CD4-positive, alpha-beta T cell treated with Interferon gamma for 1 hour (primary cell): ENCODE results near the gene SPINK9.
"Not testable (repeated sequence)": the region's sequence is repeated elsewhere in the genome, so short reads cannot be mapped to it uniquely, and the experiment has no call there.

Experiments
- DNase-seq: peaks from one replicate; pipeline ENCODE4 v3.0.0-alpha.2; 2020

Gene SPINK9

GRCh38 chr5:148335259-148335658, at the start of gene SPINK9:
Gene SPINK9, plus strand, starts transcription at chr5:148335559. Its CDS starts 55 bp downstream, at chr5:148335614.
- no peak for DNase-seq

GRCh38 chr5:148290271-148291195, 44.8 kb upstream of the SPINK9 start:
- DNase-seq, result no peak

GRCh38 chr5:148297731-148298130, 37.6 kb upstream of the SPINK9 start:
- no peak for DNase-seq

GRCh38 chr5:148306446-148306845, 28.9 kb upstream of the SPINK9 start:
- no peak for DNase-seq

- DNase-seq, result no peak
These were observed 26.3 kb upstream of the SPINK9 start for GRCh38 chr5:148309019-148309418.

- DNase-seq, result no peak
These were observed 25.6 kb upstream of the SPINK9 start for GRCh38 chr5:148309746-148310145.

- DNase-seq, result no peak
These were observed 23.9 kb upstream of the SPINK9 start for GRCh38 chr5:148311484-148311883.

- no peak for DNase-seq
These were observed 23.2 kb upstream of the SPINK9 start, which contains the start of gene SPINK7 for GRCh38 chr5:148312153-148312552. Gene SPINK7, plus strand, starts transcription at chr5:148312423. Its CDS starts 61 bp downstream, at chr5:148312484.

GRCh38 chr5:148314187-148314586, 21.2 kb upstream of the SPINK9 start:
- no peak for DNase-seq

GRCh38 chr5:148314731-148315130, 20.6 kb upstream of the SPINK9 start:
- DNase-seq, result no peak

- DNase-seq, result not testable (repeated sequence)
These were observed 15.1 kb upstream of the SPINK9 start for GRCh38 chr5:148320011-148320963.

- no peak for DNase-seq
These were observed 2.0 kb upstream of the SPINK9 start for GRCh38 chr5:148333262-148333849.

GRCh38 chr5:148336704-148337435, 1.5 kb downstream of the SPINK9 start:
- DNase-seq, result no peak

GRCh38 chr5:148342371-148343045, 7.1 kb downstream of the SPINK9 start:
- DNase-seq, result no peak

- no peak for DNase-seq
These were observed 7.7 kb downstream of the SPINK9 start for GRCh38 chr5:148343046-148343407.

- no peak for DNase-seq
These were observed 8.5 kb downstream of the SPINK9 start for GRCh38 chr5:148343603-148344487.

- DNase-seq, result no peak
These were observed 12.3 kb downstream of the SPINK9 start for GRCh38 chr5:148347706-148348105.

- no peak for DNase-seq
These were observed 17.3 kb downstream of the SPINK9 start for GRCh38 chr5:148352696-148353095.

GRCh38 chr5:148353634-148354033, 18.3 kb downstream of the SPINK9 start:
- DNase-seq, result no peak

- DNase-seq, result no peak
These were observed 29.0 kb downstream of the SPINK9 start for GRCh38 chr5:148364343-148364742.

- no peak for DNase-seq
These were observed 32.9 kb downstream of the SPINK9 start for GRCh38 chr5:148368299-148368698.
